Activated naive CD4-positive, alpha-beta T cell treated with anti-CD3 and anti-CD28 coated beads, Interleukin-2, amount 10 ng/mL, durations not matched to agents 7 days and 5 days (primary cell): ENCODE data around the gene OR10Z1.

Experiments
- CTCF ChIA-PET: fragments of 350-600 bp; sonication (Branson Sonifier 250); formaldehyde crosslinking; loops from one replicate; lab custom pipeline; 2021; ENCODE audit warnings: antibody characterized with exemption; lab: Charles Lee
- DNase-seq: peaks from one replicate; pipeline ENCODE4 v3.0.0-alpha.2; 2020
- H3K27ac Mint-ChIP-seq: one replicate; pipeline ENCODE4 v1.8.0; 2021; ENCODE audit warnings: mild to moderate bottlenecking, moderate library complexity, mixed read lengths
- H3K27me3 Mint-ChIP-seq: one replicate; pipeline ENCODE4 v1.8.0; 2021; ENCODE audit warnings: mild to moderate bottlenecking, mixed read lengths
- H3K36me3 Mint-ChIP-seq: one replicate; pipeline ENCODE4 v1.8.0; 2021; ENCODE audit warnings: mixed read lengths
- H3K4me1 Mint-ChIP-seq: one replicate; pipeline ENCODE4 v1.8.0; 2021; ENCODE audit warnings: mixed read lengths
- H3K4me3 Mint-ChIP-seq: one replicate; pipeline ENCODE4 v1.8.0; 2021; ENCODE audit warnings: mild to moderate bottlenecking, moderate library complexity, mixed read lengths
- H3K9me3 Mint-ChIP-seq: one replicate; pipeline ENCODE4 v1.8.0; 2021; ENCODE audit warnings: mixed read lengths

The OR10Z1 gene, protein sequence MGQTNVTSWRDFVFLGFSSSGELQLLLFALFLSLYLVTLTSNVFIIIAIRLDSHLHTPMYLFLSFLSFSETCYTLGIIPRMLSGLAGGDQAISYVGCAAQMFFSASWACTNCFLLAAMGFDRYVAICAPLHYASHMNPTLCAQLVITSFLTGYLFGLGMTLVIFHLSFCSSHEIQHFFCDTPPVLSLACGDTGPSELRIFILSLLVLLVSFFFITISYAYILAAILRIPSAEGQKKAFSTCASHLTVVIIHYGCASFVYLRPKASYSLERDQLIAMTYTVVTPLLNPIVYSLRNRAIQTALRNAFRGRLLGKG

DNA sequence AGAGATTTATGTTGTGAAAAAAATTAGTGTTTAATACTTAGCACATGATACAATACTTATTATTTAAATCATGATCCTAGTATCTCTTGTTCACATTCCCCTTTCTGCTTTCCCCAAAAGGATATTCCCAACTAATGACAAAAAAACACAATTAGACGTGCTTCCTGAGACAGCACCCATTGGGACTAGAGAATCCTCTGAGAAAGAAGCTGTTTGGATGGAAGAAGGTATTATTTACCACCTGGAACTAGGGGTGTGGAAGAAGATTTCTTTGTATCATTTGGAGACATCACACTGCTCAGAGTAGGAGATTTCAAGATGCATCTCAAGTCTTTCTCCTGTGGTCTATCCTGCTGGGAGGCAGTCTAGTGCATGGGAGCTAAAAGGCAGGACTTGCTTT lies at the start of gene OR10Z1:
Gene OR10Z1 (plus strand): TSS at position 301 of the 400 bp plus-strand sequence. CDS start 1,171 bp downstream, outside the sequence.
- H3K4me3 Mint-ChIP-seq: no peak within 1 kb of the TSS
- no peaks in the 10 kb centered on the region for H3K4me1 Mint-ChIP-seq
- CTCF ChIA-PET: no interaction called here
- H3K27ac Mint-ChIP-seq: no peak within 1 kb of the TSS
- H3K27me3 Mint-ChIP-seq: peaks cover 4% of the 10 kb centered on the region
- no peak for DNase-seq
- no peaks in the 10 kb centered on the region for H3K9me3 Mint-ChIP-seq
- H3K36me3 Mint-ChIP-seq: no peaks in the 10 kb centered on the region

DNA sequence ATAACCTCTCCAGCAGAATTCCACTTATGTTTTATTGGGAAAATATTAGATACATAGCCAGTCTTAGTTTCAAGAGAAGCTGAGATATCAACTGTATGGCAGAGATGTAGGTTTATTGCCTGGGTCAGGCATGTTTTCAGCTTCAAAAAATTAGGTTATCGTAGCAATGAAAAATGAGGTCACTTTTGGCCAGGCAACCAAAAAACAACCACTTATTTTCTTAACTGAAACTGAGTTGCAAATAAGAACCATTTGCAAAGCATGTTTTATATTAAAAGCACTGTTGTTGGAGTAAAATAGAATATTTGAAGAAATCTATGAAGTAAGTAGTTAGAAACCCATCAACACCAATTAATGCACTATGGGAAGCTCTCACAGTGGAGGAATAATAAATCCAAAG lies 45.4 kb upstream of the OR10Z1 start:
- H3K9me3 Mint-ChIP-seq: no peaks in the 10 kb centered on the region
- no peak for DNase-seq
- no peak overlapping the region for H3K27ac Mint-ChIP-seq
- CTCF ChIA-PET: no interaction called here
- no peaks in the 10 kb centered on the region for H3K27me3 Mint-ChIP-seq
- H3K4me3 Mint-ChIP-seq: no peak overlapping the region
- H3K4me1 Mint-ChIP-seq: no peaks in the 10 kb centered on the region
- no peaks in the 10 kb centered on the region for H3K36me3 Mint-ChIP-seq

DNA sequence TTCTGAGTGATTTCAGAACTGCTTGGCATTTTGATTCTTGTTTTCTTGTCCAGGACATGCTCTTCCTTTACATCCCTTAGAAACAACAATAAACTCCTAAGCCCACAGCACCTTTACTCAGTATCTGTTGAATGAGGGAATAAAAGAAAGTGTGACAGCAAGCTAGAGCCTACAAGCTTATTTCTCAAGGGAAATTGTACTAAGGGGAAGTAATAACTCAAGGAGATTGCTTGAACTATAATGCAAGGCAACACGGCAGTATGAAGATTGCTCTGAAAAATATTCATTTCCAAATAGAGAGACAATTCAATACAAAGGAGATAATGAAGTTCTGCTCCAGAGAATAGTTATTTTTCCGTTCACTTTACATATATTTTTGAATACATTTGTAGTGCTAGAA lies 41.2 kb upstream of the OR10Z1 start:
- H3K4me3 Mint-ChIP-seq: no peak overlapping the region
- DNase-seq: no peak
- CTCF ChIA-PET: no interaction called here
- no peaks in the 10 kb centered on the region for H3K9me3 Mint-ChIP-seq
- no peaks in the 10 kb centered on the region for H3K27me3 Mint-ChIP-seq
- no peak overlapping the region for H3K27ac Mint-ChIP-seq
- no peaks in the 10 kb centered on the region for H3K4me1 Mint-ChIP-seq
- H3K36me3 Mint-ChIP-seq: no peaks in the 10 kb centered on the region

DNA sequence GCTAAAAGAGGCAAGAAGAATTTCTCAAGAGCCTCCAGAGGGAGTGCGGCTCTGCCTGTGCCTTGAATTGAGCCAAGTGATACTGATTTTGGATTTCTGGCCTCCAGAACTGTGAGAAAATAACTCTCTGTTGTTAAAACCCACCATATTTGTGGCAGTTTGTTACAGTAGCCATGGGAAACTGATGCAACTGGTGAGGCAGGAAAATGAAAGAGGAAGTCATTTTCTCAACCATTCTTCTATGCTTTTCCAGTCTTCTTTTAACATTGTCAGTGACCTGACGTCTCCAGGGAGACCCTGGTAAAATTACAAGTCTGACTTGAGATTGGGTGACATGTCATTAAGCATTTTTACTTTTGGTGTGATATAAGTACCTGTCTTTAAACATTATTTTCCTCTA lies 40.5 kb upstream of the OR10Z1 start:
- no peaks in the 10 kb centered on the region for H3K9me3 Mint-ChIP-seq
- no peak overlapping the region for H3K4me3 Mint-ChIP-seq
- no peak overlapping the region for H3K27ac Mint-ChIP-seq
- H3K36me3 Mint-ChIP-seq: no peaks in the 10 kb centered on the region
- CTCF ChIA-PET: no interaction called here
- H3K4me1 Mint-ChIP-seq: no peaks in the 10 kb centered on the region
- DNase-seq: no peak
- no peaks in the 10 kb centered on the region for H3K27me3 Mint-ChIP-seq

DNA sequence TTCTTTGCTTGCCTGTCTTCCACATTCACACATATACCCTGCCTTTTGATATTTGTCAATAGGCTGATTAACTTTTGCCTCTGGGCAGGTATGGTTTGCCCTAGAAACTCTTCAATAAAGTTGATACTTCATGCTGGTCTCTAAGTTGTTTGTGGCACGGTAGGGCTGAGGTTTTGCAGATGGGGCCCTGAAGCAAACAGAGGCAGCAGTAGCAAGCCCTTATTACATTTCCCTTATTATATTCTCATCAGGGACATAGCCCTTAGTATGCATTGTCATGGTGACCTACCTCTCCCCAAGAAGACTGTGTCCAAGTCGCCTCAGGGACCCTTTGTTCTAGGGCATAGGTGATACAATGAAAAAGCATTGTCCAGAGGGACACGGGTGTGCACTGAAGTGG lies 34.6 kb upstream of the OR10Z1 start, which contains the start of gene OR6P1:
Gene OR6P1 (minus strand): TSS at position 101 of the 400 bp plus-strand sequence. CDS start 6,976 bp downstream, outside the sequence.
- H3K36me3 Mint-ChIP-seq: no peaks in the 10 kb centered on the region
- no peak within 1 kb of the TSS for H3K27ac Mint-ChIP-seq
- H3K27me3 Mint-ChIP-seq: peaks cover 4% of the 10 kb centered on the region
- no peaks in the 10 kb centered on the region for H3K9me3 Mint-ChIP-seq
- H3K4me3 Mint-ChIP-seq: no peak within 1 kb of the TSS
- CTCF ChIA-PET: no interaction called here
- no peak for DNase-seq
- no peaks in the 10 kb centered on the region for H3K4me1 Mint-ChIP-seq

DNA sequence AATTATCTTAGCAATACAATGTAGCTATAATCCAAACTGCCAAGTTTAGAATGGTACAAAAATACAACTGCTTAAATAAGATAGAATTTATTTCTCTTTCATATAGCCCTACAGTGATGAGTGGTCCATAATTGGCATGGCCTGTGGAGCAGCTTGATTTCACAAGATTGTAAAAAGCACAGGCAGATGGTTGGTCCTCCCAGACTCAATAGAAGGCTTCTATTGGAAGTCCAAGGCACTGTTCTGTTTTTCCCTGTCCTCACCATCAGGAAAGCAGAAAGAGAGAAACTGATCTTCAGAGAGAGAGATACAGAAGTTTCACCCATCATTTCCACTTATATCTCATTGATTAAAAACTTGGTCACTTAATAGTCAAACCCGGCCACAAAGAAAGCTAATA lies 32.8 kb upstream of the OR10Z1 start:
- CTCF ChIA-PET: no interaction called here
- Mint-ChIP-seq H3K36me3 (no peaks in the 10 kb centered on the region), H3K4me3 (no peak overlapping the region), H3K27me3 (peaks cover 4% of the 10 kb centered on the region), H3K27ac (no peak overlapping the region), H3K4me1 (no peaks in the 10 kb centered on the region), H3K9me3 (no peaks in the 10 kb centered on the region)
- DNase-seq: no peak

DNA sequence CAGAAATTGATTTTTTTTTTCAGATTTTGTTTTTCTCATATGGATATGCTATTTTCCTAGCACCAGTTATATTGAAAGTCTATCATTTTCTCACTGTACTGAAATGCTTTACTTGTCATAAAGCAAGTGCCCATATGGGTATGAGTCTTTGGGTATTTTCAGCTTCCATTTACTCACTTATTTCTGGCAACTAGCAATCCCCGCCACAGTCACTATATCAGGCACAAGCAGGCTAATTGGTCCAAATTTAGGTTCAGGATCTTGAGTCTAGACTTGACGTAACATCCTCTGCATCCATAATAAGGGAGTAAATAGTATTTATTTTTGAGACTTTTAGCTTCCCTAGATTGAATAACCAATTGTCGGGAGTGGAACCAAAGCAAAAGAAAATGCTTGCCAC lies 27.5 kb upstream of the OR10Z1 start:
- H3K9me3 Mint-ChIP-seq: no peaks in the 10 kb centered on the region
- CTCF ChIA-PET: no interaction called here
- H3K4me3 Mint-ChIP-seq: no peak overlapping the region
- no peaks in the 10 kb centered on the region for H3K27me3 Mint-ChIP-seq
- H3K36me3 Mint-ChIP-seq: no peaks in the 10 kb centered on the region
- no peak overlapping the region for H3K27ac Mint-ChIP-seq
- H3K4me1 Mint-ChIP-seq: no peaks in the 10 kb centered on the region
- DNase-seq: no peak

DNA sequence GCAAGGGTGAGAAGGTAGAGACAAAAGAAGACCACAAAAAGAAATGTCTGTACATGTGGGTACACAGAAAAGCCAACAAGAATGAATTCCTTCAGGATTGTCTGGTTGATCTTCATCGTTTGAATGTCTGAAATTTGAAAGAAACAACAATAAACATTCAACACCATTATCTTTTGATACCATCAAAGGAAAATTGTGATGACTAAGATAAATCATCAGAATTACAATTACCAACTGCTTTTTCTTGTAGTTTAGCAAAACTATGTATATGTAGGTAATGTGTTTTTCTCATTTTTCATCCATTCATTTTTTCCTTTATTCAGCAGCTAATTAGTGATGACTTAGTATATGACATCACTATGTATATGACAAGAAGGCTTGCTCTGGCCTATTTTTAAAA lies 25.3 kb upstream of the OR10Z1 start, which contains the start of gene OR10X1:
Gene OR10X1 (minus strand): TSS at position 167 of the 400 bp plus-strand sequence. CDS start 0 bp downstream, at position 167.
- H3K4me1 Mint-ChIP-seq: no peaks in the 10 kb centered on the region
- no peak within 1 kb of the TSS for H3K27ac Mint-ChIP-seq
- CTCF ChIA-PET: no interaction called here
- H3K9me3 Mint-ChIP-seq: no peaks in the 10 kb centered on the region
- H3K4me3 Mint-ChIP-seq: no peak within 1 kb of the TSS
- no peak for DNase-seq
- H3K27me3 Mint-ChIP-seq: no peaks in the 10 kb centered on the region
- no peaks in the 10 kb centered on the region for H3K36me3 Mint-ChIP-seq

DNA sequence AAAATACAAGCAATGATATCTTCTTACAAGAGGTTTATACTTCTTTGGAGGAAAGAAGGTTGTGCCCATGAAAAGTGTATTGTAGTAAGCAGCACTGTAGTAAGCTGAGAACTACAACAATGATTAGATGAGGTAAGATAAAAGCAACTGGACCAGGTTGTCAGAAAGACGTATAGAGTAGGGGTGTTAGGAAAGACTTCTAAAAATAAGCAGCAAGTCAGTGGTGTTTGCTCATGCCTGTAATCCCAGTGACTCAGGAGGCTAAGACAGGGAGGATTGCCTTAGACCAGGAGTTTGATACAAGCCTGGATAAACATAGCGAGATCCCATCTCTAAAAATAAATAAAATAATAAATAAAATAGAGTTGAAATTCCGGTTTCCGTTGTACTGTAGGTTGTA lies 21.1 kb upstream of the OR10Z1 start:
- CTCF ChIA-PET: no interaction called here
- Mint-ChIP-seq H3K9me3 (no peaks in the 10 kb centered on the region), H3K27me3 (no peaks in the 10 kb centered on the region), H3K4me3 (no peak overlapping the region), H3K36me3 (no peaks in the 10 kb centered on the region), H3K27ac (no peak overlapping the region), H3K4me1 (no peaks in the 10 kb centered on the region)
- DNase-seq: no peak

DNA sequence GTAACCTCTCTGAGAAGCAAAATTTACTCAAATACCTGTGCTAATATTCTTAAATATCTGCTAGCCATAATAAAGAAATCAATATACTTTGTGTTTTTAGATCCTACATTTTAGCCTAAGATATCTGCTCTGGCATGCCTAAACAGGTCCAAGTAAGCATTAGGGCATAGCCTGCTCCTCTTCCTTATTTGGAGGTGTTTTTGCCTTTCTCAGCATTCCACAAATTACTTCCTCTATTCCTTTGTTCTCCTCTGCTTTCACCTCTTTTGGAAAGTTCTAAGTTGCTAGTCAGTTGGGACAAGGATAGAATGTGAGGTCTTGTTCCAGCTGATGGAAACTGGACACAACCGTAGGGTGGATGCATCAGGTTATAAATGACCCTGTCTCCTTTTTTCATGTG lies 18.1 kb upstream of the OR10Z1 start:
- no peak overlapping the region for H3K27ac Mint-ChIP-seq
- no peak for DNase-seq
- H3K4me1 Mint-ChIP-seq: no peaks in the 10 kb centered on the region
- H3K9me3 Mint-ChIP-seq: no peaks in the 10 kb centered on the region
- CTCF ChIA-PET: no interaction called here
- H3K27me3 Mint-ChIP-seq: no peaks in the 10 kb centered on the region
- H3K4me3 Mint-ChIP-seq: no peak overlapping the region
- no peaks in the 10 kb centered on the region for H3K36me3 Mint-ChIP-seq

DNA sequence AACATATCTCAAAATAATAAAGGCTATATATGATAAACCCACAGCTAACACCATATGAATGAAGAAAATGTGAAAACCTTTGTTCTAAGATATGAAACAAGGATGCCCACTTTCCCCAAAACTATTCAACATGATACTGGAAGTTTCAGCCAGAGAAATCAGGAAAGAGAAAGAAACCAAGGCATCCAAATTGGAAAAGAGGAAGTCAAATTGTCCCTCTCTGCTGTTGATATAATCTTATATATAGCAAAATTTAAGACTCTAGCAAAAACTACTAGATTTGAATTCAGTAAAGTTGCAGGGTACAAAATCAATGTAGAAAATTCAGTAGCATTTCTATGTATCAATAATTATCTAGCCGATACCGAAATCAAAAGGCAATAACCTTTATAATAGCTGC lies 4.3 kb upstream of the OR10Z1 start:
- Mint-ChIP-seq H3K4me1 (no peaks in the 10 kb centered on the region), H3K9me3 (peaks cover 14% of the 10 kb centered on the region), H3K4me3 (no peak overlapping the region), H3K27ac (no peak overlapping the region), H3K36me3 (no peaks in the 10 kb centered on the region), H3K27me3 (peaks cover 4% of the 10 kb centered on the region)
- CTCF ChIA-PET: interaction anchor here (0.6 kb wide), 1 partner anchor 538 kb away, joined by 3 read pairs; no protein-coding TSS in a partner anchor
- no peak for DNase-seq

DNA sequence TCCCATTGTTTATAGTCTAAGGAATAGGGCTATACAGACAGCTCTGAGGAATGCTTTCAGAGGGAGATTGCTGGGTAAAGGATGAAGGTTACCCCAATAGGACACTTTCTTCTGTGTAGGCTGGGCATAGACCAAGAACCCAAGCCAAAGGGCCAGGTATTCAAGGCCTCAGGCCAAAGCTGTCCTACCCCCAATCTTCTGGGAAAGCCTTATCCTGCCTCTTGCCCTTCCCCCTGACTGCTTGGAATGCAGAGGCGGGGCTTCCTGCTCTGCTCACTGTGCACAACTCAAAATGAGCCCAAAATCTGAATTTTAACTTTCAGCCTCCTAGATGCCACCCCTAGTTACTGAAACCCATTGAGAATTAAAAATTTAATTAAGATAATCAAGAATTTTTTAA lies 2.2 kb downstream of the OR10Z1 start:
- H3K27ac Mint-ChIP-seq: no peak overlapping the region
- peaks cover 4% of the 10 kb centered on the region for H3K27me3 Mint-ChIP-seq
- CTCF ChIA-PET: no interaction called here

DNA sequence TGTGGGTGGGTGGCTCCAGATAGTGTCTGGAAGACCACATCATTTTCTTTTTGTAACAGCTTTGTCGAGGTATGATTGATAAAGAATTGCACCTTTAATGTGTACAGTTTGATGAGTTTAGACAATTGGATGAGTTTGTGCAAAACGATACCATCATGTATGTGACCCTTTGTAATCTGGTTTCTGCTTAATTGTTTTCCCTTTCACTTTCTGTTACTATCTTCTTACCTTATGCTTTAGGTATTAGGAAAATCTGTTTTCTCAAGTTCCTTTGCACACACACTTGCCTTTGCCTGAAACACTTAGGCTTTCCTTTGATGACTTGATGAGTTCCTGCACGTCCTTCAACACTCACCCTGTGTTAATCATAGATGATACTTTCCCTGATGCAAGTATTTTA lies 6.8 kb downstream of the OR10Z1 start:
- H3K9me3 Mint-ChIP-seq: no peaks in the 10 kb centered on the region
- H3K4me3 Mint-ChIP-seq: no peak overlapping the region
- no peaks in the 10 kb centered on the region for H3K4me1 Mint-ChIP-seq
- H3K27ac Mint-ChIP-seq: no peak overlapping the region
- no peak for DNase-seq
- H3K27me3 Mint-ChIP-seq: peaks cover 8% of the 10 kb centered on the region
- CTCF ChIA-PET: no interaction called here
- H3K36me3 Mint-ChIP-seq: no peaks in the 10 kb centered on the region

More for the DNA sequence above, 2.2 kb downstream of the OR10Z1 start:
- Mint-ChIP-seq H3K4me3 (no peak overlapping the region), H3K4me1 (no peaks in the 10 kb centered on the region), H3K9me3 (no peaks in the 10 kb centered on the region), H3K36me3 (no peaks in the 10 kb centered on the region)
- DNase-seq: no peak

DNA sequence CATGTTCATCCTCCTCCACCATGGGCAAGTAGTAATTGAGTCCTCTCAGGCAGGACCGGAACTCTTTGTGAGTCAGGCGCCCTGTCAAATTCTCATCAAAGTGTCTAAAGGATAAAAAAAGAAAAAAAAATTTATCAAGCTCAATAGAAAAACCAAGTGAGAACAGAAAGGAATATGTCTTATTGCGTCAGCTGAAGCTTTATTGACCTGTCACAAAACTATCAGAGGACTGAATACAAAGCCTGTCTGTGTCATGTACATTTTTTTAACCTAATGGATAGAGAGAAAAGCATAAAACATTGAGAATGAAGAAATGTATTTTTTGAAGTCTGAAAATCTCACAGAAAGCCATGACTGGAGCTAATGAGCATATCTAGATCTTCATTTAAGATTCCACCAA lies 8.7 kb downstream of the OR10Z1 start:
- DNase-seq: no peak
- no peaks in the 10 kb centered on the region for H3K9me3 Mint-ChIP-seq
- no peak overlapping the region for H3K4me3 Mint-ChIP-seq
- CTCF ChIA-PET: no interaction called here
- H3K27me3 Mint-ChIP-seq: peaks cover 11% of the 10 kb centered on the region
- H3K27ac Mint-ChIP-seq: no peak overlapping the region
- no peaks in the 10 kb centered on the region for H3K4me1 Mint-ChIP-seq
- H3K36me3 Mint-ChIP-seq: no peaks in the 10 kb centered on the region

DNA sequence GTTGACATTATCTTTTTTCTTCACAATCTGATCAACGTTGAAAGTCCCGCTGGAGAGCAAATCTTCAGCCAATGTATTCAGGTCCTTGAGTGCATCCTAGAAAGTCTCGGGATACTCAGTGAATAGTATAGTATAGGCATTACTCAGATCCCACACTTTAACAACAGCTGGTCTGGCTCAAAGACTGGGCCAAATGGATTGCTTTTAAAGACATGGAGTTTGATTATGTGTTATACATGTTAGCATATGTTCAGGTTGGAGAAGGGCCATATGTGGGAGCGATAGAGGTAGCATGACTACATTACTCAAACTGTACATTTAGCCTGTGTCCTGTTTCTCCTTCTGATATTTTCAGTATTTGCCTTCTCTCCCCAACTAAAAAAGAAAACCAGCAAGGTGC lies 33.1 kb downstream of the OR10Z1 start:
- Mint-ChIP-seq H3K4me1 (no peaks in the 10 kb centered on the region), H3K36me3 (no peaks in the 10 kb centered on the region), H3K9me3 (no peaks in the 10 kb centered on the region), H3K27me3 (no peaks in the 10 kb centered on the region), H3K4me3 (no peak overlapping the region), H3K27ac (no peak overlapping the region)
- DNase-seq: no peak
- CTCF ChIA-PET: no interaction called here
